Hematopoietic multipotent progenitor cell treated with erythropoietin and hydrocortisone succinate and interleukin-3 and kit ligand, for 6 days (in vitro differentiated cells): ENCODE results near the gene AHCYL1.

ENCODE experiments used
- DNase-seq: peaks from one replicate; pipeline ENCODE4 v3.0.0-alpha.2; 2015

The AHCYL1 gene

DNA sequence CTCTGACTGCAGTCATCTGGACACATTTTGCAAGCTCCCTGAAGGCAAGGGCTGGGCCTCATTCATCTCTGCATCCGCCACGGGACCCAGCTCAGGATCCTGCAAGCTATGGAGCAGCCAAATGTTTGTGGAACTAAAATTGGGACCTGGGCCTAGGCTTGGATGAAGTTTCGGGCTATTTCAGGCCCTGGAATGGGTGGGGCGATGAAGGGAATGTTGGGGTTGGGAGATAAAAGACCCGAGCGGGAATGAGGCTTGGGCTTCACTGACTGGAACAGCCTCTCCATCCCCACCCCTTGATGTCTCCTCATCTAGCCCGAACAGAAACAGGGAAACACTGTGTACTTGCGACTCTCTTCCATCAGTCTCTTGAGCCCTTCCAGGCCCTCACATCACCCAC, 7.3 kb upstream of the AHCYL1 start:
- DNase-seq = no peak

GRCh38 chr1:109977657-109978378, 6.7 kb upstream of the AHCYL1 start:
- no peak for DNase-seq

DNA sequence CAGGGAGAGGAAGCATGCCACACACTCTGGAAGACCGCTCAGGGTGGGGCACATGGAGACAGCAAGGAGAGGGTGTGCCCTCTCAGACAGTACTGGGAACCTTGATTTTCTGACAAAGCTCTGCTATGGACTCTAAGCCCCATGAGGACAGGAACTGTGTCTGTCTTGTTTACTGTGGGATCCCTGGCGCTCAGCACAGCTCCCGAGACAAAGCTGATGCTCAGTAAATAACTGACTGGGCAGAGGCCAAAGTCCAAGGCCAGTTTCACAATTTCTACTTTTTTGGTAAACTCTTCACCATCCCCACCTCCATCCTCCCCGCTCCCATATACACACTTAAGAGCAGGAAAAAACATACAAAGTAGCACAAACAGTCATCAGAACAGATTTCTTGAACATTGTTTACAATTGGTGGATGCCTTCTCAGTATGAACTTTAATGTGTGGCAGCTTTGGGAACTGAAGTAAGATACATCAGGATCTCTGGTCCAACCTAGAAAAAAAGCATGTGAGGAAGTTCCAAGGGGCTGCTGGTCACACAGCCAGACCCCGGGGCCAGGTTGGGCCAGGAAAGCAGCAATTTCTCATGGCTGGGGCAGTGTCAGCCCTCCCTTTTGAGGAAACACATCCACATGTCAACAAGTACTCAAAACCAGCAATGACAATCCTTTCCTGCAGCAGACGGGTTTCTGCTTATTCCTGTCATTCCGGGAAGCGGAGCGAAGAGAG, 5.6 kb upstream of the AHCYL1 start:
- no peak for DNase-seq

DNA sequence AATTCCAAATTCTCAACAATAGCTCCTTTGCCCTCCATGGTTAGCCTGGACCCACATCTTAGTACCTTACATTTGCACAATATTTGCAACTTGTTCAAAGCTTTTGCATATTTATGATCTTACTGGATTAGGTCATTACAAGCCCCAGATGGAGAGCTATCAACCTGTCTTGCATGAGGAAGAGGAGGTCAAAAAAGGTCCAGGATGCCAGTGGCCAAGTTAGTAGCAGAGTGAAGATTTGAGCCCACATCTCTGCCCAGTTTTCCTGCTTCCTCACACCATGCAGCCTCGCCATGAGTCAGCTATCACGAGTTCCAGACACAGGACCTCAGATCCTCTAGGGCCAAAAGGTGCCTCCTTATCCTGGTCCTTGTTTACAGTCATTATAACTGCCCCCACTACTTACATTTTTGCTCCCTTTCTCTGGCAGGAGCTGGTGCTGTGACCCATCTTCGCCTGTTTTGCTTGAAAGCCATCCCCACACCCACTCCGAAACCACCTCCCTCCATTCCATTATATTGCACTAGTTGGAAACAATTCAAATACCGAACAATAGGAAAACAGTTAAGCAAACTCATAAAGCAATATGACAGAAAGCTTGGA, 5.0 kb upstream of the AHCYL1 start:
- no peak for DNase-seq

- DNase-seq = peak; percentile 42
Observed at GRCh38 chr1:109980324-109981003, 4.1 kb upstream of the AHCYL1 start.

DNA sequence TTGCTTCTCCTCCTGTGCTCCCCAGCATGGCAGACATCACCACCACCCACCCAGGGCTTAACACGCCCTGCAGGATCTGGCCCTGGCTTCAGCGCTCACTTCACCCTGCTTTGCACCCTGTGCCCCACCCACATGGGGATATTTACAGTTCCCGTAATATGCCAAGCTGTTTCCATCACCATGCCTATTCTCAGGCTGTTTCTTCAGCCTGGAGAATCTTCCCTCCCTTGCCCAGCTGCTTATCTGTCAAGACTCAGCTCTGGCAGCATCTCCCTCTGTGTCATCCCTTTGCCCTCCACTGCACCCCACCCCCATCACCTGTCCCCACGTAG, 3.6 kb upstream of the AHCYL1 start:
- DNase-seq = peak; percentile 62

DNA sequence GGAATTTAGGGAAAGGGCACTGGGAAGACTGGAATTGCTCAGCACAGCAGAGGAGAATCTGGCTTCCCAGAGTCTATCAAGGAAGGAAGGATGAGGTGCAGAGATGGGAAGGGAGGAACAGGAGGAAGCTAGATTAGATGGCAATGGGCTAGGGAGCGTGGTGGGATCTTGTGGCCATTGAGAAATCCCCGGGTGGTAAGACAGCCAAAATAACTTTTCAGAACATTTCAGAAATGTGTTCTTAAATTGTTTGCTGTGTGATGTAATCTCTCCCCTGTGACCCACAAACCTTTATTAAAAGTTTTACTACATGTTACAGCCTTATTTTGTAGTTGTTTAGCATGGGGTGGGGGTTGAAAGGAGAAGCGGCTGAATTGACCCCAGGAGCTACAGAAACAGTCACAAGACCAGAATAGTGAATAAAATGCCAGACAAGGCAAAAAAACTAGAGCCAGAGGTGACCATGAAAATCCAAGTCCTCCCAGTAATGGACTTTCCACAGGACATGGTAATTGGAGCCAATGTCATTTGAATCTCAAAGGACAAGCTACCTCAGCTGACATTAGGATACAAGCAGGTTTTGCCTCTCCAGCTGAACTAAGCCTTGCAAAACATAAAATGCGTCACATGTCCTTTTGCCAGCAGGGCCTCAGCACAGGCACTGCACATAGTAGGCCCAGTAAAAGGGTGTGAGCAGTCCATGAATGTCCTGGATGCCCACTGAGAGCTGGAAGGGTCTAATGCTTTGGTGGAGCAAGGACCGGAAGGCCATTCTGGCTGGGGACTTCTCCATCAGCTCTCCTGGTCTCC, 980 bp upstream of the AHCYL1 start:
- DNase-seq = no peak

DNA sequence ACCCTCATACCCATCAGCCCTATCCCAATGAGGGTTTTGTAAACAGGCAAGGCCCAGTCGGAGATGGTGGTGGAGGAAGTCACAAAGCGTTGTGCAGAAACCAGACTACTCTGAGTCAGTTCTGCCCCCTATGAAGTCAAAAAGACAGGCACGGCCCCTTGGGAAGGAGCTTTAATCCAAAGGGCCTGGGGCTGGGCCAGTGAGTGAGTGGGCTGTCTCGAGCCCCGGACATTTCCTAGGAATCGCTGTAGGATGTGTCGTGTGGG, 442 bp upstream of the AHCYL1 start:
- DNase-seq = no peak

DNA sequence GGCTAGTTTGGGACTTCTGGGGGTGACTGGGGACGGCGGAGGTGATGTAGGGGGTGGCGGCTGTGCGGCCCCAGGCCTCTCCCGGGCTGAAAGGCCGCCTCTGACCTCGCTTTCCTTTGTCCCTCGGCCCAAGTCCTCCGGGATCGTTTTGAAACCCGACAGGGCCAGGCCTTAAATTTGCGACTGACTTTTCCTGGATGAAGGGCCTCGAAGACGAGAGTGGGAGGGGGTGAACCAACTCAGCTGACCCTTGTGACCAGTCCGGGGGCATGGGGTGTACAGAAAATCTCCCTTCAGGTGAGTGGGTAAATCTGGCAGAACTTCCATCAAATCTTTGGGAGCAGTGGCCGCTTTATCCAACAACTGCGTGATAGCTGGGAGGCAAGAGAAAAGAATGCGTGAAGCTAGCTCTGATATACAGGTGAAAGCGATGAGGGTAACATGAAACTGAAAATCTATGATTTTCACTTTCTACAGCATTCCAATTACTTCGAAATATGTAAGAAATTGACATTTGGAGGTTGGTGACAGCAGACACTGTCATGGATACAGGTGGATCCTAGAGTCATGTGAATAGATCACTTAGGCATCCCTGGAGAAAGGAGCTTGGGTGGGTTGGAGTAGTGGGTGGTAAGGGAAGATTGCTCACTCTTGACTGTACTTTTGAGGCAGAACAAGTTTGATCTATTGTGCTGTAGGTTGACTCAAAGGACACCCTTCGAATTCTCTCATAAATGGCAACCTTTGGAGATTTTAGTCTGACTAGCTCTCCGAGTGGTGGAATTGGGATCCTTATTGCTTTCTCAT, 885 bp downstream of the AHCYL1 start:
- no peak for DNase-seq

DNA sequence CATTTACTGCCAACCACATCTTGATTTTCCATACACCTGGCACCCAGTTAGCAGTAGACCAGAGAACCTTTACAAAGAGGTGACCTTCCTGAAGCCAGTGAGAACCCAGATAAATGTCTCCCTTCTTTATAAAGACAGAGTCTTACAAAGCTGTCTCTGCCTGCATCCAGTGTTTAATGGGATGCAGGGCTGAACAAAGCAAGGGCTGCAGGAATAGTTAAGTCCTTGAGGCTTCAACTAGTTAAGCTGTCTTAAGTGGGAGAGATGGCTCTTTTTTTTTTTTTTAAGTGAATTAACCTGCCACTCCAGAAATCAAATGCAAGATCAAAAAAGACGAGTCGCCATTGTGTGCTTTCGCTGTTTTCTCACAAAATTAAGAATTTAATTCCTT, 1.5 kb downstream of the AHCYL1 start:
- no peak for DNase-seq

GRCh38 chr1:109988349-109988914, 3.9 kb downstream of the AHCYL1 start:
- DNase-seq = no peak

DNA sequence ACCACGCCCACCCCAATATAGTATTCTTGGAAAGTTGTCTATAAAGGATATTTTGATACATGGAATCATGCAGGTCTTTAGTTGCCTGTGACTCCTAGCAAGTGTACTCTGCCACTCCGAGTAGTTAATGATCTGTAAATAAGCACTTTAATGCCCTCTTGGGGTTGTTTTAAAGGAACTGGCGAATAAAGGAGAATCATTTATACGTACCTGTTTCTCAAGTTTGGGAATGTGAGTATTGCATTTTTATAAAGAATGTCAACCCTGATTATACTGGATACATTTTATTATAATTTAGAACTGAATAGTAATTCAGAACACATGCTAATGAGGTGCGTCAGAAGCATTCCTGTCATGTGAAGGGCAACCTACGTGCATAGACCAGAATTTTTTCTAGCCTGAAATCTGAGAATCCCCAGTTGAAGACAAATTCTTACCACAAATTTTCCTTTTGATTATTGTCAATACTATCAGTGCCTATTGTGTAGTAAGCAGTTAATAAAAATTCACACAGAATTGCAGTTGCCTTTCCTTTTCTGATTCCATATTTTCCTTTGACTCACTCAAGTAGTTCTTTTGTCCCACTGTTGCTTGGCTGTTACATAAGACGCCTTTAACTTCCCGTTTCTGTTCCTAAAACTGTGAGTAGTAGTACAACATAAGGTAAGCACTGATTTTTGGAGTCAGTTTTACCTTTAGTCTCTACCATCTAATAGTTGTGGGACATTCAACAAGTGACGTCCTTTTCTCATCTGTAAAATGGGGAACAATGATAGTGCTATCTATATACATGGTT, 5.1 kb downstream of the AHCYL1 start:
- DNase-seq = no peak

DNA sequence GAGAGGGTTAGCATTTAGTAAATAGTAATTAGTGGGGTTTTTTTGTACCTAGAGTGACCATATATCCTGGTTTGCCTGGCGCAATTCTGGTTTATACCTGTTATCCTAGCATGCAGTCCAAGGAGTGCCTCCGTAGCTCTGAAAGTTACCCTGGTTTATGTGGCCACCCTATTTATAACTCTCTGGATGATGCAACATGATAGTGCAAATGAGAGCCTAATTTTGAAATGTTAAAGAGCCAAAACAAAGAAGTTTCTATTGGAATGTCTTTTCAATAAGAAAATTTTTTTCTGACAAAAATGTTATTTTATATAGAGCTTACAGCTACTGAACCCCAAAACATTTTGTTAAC, 5.7 kb downstream of the AHCYL1 start:
- DNase-seq = no peak

DNA sequence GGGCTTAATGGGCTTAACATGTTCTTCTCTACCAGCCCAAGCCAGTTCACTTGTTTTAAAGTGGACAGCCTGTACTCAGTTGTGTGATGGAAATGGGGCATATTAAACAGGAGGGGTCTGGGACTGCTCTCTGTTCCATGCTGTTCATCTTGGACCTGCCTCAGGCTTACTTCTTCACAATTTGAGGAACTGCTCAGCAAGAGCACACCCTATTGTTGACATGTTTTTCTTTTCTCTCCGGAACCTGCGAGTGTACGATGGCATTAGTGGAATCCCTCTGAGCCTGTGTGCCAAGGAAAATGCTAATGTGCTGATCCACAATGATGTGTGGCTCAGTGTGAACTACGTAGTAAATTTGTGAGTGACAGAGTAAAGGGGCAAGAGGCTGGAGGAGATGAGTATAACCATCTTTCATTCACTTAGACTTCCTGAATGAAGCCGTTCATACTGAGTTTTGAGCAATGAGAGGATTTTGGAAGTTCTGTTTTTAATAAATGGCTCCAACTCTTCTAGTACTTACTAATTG, 6.9 kb downstream of the AHCYL1 start:
- no peak for DNase-seq

- peak; percentile 67 for DNase-seq
Observed at GRCh38 chr1:109993885-109994284, 9.3 kb downstream of the AHCYL1 start.

DNA sequence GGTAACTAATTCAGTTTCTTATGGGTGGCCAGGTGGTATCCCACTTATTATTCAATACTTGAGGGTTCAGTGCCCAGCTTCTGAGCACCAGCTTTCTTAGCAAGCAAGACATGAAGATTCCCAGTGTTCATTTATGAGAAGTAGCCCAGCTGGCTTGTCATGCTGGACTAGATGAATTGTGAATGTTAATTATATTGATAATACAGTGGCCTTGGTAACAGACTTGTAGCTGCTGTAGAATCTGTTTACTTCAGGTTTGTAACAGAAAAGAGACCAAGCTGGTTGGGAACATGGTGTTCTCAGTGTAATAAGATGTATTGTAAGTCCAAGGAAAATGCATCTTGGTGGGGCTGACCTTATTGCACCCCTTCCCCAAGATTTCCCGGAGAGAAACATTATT, 10.1 kb downstream of the AHCYL1 start:
- no peak for DNase-seq

GRCh38 chr1:109995536-109995935, 11.0 kb downstream of the AHCYL1 start:
- no peak for DNase-seq

- DNase-seq = no peak
Observed at GRCh38 chr1:109996476-109996875, 11.9 kb downstream of the AHCYL1 start.

GRCh38 chr1:109997204-109997866, 12.8 kb downstream of the AHCYL1 start:
- DNase-seq = no peak

DNA sequence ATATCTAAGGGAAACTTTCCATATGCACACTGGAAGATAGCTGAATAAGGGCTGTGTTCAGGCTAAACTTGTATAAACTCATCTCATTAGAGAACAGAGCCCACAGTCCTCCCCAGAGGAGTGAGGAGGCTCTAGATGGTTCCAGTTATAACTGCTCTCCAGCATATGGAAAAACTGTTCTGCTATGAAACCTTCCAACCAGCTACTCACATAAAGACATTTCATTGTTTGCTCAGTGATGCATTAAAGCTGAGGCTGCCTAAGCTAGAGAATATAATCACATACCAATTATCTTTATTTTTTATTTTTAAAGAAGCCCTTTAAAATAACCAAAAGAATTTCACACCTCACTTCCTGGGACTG, 13.3 kb downstream of the AHCYL1 start:
- no peak for DNase-seq

GRCh38 chr1:110002695-110003094, 18.1 kb downstream of the AHCYL1 start:
- DNase-seq = no peak
